ENCODE data around the gene GSTK1.
"Not testable (repeated sequence)": the region's sequence is repeated elsewhere in the genome, so short reads cannot be mapped to it uniquely, and the experiment has no call there.

GRCh38 chr7:143213478-143213877 lies 49.8 kb upstream of the GSTK1 start:
- not testable (repeated sequence) for TF ChIP-seq CTCF, POLR2A (IDR thresholded peaks at IDR 0.05)

Measured in lower leg skin (tissue), 3 donors.